ENCODE results near the gene PAPSS1. TPM values are rescaled to one million over a fixed set of nuclear protein-coding genes. Genes with fewer than 3 reads are reported as not detected.

PAPSS1 gene
- total RNA-seq, 1 donor from 2014 or later: 7.8 TPM

GRCh38 chr4:107648178-107648991 is 71.6 kb downstream of the PAPSS1 start:
- ATAC-seq (ENCODE audit: poor library complexity) (no peak), DNase-seq (no peak)
- intact Hi-C loops (cut with DNase I): no loop called here

- intact Hi-C loops (cut with DNase I): no loop called here
- DNase-seq (no peak), ATAC-seq (ENCODE audit: poor library complexity) (no peak)
Observed at GRCh38 chr4:107647591-107647990, 72.4 kb downstream of the PAPSS1 start.

- ATAC-seq (ENCODE audit: poor library complexity) (no peak), DNase-seq (no peak)
- intact Hi-C loops (cut with DNase I): no loop called here
Observed at GRCh38 chr4:107645604-107646003, 74.4 kb downstream of the PAPSS1 start.

- DNase-seq: no peak
- intact Hi-C loops (cut with DNase I): no loop called here
- ATAC-seq (ENCODE audit: poor library complexity): no peak
Observed at GRCh38 chr4:107643021-107643420, 77.0 kb downstream of the PAPSS1 start.

- no peak for DNase-seq
- intact Hi-C loops (cut with DNase I): no loop called here
- ATAC-seq (ENCODE audit: poor library complexity): no peak
Observed at GRCh38 chr4:107640878-107641277, 79.2 kb downstream of the PAPSS1 start.

GRCh38 chr4:107640197-107640596 is 79.8 kb downstream of the PAPSS1 start:
- intact Hi-C loops (cut with DNase I): no loop called here
- ATAC-seq (ENCODE audit: poor library complexity) (no peak), DNase-seq (no peak)

- DNase-seq (no peak), ATAC-seq (ENCODE audit: poor library complexity) (no peak)
- intact Hi-C loops (cut with DNase I): no loop called here
Observed at GRCh38 chr4:107635735-107636134, 84.3 kb downstream of the PAPSS1 start.

GRCh38 chr4:107631560-107631959 is 88.5 kb downstream of the PAPSS1 start:
- ATAC-seq (ENCODE audit: poor library complexity): peak; percentile 39
- intact Hi-C loops (cut with DNase I): no loop called here

GRCh38 chr4:107630185-107630705 is 89.8 kb downstream of the PAPSS1 start:
- intact Hi-C loops (cut with DNase I): no loop called here

More at GRCh38 chr4:107631560-107631959, 88.5 kb downstream of the PAPSS1 start:
- DNase-seq: peak; percentile 46

GRCh38 chr4:107629318-107629717 is 90.7 kb downstream of the PAPSS1 start:
- intact Hi-C loops (cut with DNase I): no loop called here
- DNase-seq (no peak), ATAC-seq (ENCODE audit: poor library complexity) (no peak)

More at GRCh38 chr4:107630185-107630705, 89.8 kb downstream of the PAPSS1 start:
- ATAC-seq (ENCODE audit: poor library complexity) (no peak), DNase-seq (no peak)

- intact Hi-C loops (cut with DNase I): no loop called here
- no peak for ATAC-seq (ENCODE audit: poor library complexity)
- DNase-seq: no peak
Observed at GRCh38 chr4:107625391-107625902, 94.6 kb downstream of the PAPSS1 start.

GRCh38 chr4:107624024-107624423 is 96.0 kb downstream of the PAPSS1 start:
- DNase-seq (no peak), ATAC-seq (ENCODE audit: poor library complexity) (no peak)
- intact Hi-C loops (cut with DNase I): no loop called here

- ATAC-seq (ENCODE audit: poor library complexity): no peak
- DNase-seq: no peak
- intact Hi-C loops (cut with DNase I): no loop called here
Observed at GRCh38 chr4:107622006-107622405, 98.0 kb downstream of the PAPSS1 start.

GRCh38 chr4:107619731-107620130 is 100.3 kb downstream of the PAPSS1 start:
- intact Hi-C loops (cut with DNase I): no loop called here
- DNase-seq (no peak), ATAC-seq (ENCODE audit: poor library complexity) (no peak)

- peak; percentile 69 for ATAC-seq (ENCODE audit: poor library complexity)
- DNase-seq: no peak
Observed at GRCh38 chr4:107619066-107619465, 101.0 kb downstream of the PAPSS1 start.

GRCh38 chr4:107618656-107619055 is 101.4 kb downstream of the PAPSS1 start:
- ATAC-seq (ENCODE audit: poor library complexity) (no peak), DNase-seq (no peak)
- intact Hi-C loops (cut with DNase I): no loop called here

More at GRCh38 chr4:107619066-107619465, 101.0 kb downstream of the PAPSS1 start:
- intact Hi-C loops (cut with DNase I): no loop called here

- intact Hi-C loops (cut with DNase I): no loop called here
- DNase-seq (no peak), ATAC-seq (ENCODE audit: poor library complexity) (no peak)
Observed at GRCh38 chr4:107616838-107617389, 103.1 kb downstream of the PAPSS1 start.

- DNase-seq: no peak
- intact Hi-C loops (cut with DNase I): no loop called here
- no peak for ATAC-seq (ENCODE audit: poor library complexity)
Observed at GRCh38 chr4:107615809-107616208, 104.2 kb downstream of the PAPSS1 start.

GRCh38 chr4:107603430-107603829 is 116.6 kb downstream of the PAPSS1 start:
- ATAC-seq (ENCODE audit: poor library complexity) (no peak), DNase-seq (no peak)
- intact Hi-C loops (cut with DNase I): no loop called here

- intact Hi-C loops (cut with DNase I): no loop called here
- no peak for DNase-seq
- ATAC-seq (ENCODE audit: poor library complexity): no peak
Observed at GRCh38 chr4:107600983-107601382, 119.1 kb downstream of the PAPSS1 start.

Data from Right ventricle myocardium superior (tissue), 1 donor.